AG09319 (cell line): ENCODE data around the gene CD9.

Source experiments
- DNase-seq: peaks from one replicate; pipeline ENCODE4 v3.0.0-alpha.2; 2010; ENCODE audit warnings: low read depth; ENCODE audit errors: extremely low read depth
- TF ChIP-seq, protein P1 (sequence below): IDR thresholded peaks from 2 replicates; pipeline ENCODE4 v1.5.1; 2011; ENCODE audit warnings: low read depth, mild to moderate bottlenecking, inconsistent platforms, low read length, moderate library complexity

CD9 gene

DNA sequence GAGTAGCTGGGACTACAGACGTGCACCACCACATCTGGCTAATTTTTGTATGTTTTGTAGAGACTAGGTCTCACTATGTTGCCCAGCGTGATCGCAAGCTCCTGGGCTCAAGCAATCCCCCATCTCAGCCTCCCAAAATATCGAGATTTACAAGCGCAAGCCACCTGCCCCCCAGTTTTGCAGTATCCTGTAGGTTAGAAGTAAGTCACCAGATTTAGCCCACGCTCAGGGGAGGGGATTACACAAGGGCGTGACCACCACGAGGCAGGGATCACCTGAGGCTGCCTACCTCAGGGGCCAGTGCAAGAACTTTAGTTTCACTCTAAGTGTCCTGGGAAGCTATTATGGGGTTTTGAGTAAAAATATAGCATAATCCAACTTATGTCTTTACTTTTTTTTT, 71.1 kb downstream of the CD9 start:
- TF ChIP-seq, protein P1, sequence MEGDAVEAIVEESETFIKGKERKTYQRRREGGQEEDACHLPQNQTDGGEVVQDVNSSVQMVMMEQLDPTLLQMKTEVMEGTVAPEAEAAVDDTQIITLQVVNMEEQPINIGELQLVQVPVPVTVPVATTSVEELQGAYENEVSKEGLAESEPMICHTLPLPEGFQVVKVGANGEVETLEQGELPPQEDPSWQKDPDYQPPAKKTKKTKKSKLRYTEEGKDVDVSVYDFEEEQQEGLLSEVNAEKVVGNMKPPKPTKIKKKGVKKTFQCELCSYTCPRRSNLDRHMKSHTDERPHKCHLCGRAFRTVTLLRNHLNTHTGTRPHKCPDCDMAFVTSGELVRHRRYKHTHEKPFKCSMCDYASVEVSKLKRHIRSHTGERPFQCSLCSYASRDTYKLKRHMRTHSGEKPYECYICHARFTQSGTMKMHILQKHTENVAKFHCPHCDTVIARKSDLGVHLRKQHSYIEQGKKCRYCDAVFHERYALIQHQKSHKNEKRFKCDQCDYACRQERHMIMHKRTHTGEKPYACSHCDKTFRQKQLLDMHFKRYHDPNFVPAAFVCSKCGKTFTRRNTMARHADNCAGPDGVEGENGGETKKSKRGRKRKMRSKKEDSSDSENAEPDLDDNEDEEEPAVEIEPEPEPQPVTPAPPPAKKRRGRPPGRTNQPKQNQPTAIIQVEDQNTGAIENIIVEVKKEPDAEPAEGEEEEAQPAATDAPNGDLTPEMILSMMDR: no peak
- DNase-seq: no peak

DNA sequence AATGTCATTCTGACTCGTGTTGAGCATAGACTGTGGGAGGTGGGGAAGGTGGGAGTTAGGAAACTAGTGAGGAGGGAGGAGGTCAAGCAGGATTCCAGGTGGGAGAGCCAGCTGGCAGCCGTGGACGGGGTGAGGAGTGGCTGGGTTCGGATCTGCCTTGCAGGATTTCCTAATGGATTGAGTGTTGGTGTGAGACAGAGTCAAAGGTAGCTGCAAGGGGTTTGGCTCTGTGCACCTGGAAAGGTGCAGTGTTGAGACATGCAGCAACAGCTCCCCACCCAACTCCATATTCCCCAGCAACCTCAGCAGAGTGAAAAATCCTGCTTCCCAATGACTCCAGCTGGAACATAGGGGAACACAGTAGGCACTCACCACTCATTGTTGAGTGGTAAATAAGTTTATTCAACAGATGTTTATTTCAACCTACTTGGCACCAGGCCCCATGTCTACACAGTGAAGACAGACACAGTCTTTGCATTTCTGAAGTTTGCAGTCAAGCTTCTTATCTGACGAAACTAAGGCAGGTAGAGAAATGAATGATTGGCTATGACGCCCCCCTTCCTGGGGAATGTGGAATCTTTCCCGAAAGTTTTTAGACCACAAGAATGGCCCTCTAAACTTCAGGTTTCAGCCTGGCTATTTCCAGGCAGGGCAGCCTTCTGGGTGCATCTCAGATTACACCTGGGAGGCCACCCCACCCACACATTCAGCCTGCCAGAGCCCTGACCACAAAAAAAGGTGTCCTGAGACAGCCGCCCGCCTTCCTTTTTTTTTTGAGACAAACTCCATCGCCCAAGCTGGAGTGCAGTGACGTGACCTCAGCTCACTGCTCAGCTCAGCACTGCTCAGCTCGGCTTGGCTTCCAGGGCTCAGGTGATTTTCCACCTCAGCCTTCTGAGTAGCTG, 72.4 kb downstream of the CD9 start:
- DNase-seq: no peak
- TF ChIP-seq, protein P1: no peak

- TF ChIP-seq, protein P1: no peak
- no peak for DNase-seq
Observed at GRCh38 chr12:6273205-6273540, 73.0 kb downstream of the CD9 start.

DNA sequence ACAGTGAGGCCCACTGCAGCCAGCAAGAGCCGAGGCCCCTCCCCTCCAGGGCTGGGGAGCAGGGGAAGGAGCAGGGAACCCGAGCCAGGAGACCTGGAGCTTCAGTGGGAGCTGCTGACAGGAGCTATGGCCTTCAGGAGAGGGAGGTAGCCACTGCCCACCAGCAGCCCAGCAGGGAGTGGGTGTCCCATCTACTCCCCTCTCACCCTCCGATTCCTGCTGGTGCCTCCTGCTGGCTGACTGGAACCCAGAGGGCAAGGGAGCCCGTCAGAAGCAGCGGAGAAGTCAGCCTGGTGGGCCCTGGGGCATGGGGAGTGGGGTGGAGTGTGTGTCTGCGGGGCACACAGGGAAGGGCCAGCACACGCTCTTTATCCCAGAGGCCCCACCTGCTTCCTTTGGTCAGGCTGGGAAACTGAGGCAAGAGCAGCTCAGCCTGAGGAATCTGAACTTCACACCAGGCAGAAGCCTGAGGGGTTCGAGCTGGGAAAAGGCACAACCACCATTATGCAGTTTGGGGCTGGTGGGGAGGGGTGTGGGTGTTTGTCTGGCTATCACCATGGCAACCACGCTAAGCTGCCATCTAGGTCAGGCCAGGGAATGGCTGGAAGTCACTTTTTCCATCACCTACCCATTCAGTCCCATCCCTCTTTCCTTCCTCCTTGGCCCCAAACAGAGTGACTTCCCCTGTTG, 73.5 kb downstream of the CD9 start:
- no peak for DNase-seq
- TF ChIP-seq, protein P1: no peak

GRCh38 chr12:6274231-6275221, 74.3 kb downstream of the CD9 start:
- no peak for DNase-seq
- TF ChIP-seq, protein P1: no peak

DNA sequence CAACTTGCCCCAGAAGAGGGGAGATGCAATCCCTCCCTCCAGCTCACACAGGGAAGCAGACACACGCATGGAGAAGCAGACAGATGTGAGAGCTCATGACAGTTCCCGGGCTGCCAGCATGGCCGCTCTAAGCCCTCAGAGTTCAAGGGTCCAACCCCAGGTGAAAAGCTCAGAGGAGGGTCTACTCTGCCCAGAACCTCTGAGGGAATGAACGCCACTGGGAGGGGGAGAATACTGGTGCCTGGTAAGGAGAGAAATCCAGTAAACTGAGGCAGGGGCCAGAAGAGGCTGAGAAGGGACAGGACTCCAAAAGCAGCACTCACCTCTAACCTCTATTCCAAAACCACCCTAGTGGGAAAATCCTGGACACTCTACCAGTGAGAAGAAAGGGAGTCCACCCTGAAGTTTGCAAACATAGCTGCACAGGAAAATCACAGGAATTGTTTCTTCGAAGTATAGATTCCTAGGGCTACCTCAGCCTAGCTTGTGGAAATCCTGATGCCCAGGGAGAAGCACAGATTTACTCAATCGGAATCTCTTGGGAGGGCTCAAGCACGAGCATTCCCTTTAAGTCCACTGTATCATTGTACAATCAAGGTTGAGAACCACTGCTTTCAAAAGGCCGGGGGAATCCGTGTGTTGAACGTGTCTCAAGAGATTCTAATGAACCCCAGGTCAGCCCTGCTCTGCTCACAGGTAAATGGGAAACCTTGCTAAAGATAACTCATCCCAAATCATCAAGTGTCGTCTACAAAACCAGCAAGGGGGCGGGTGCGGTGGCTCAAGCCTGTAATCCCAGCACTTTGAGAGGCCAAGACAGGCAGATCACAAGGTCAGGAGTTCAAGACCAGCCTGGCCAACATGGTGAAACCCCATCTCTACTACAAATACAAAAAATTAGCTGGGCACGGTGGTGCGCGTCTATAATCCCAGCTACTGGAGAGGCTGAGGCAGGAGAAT, 76.0 kb downstream of the CD9 start:
- DNase-seq: no peak
- TF ChIP-seq, protein P1: no peak
